Naive B cell (primary cell): ENCODE data around the gene CACNA1A. TPM values are rescaled to one million over a fixed set of nuclear protein-coding genes. Genes with fewer than 3 reads are reported as not detected.

Source experiments
- ATAC-seq, 2 donors: fragments of 150-1000 bp; cut with Tn5 transposase; 2 replicates each; pipeline ENCODE4 v1.10.0; 2021; ENCODE audit warnings: low read depth in 2 of 2, mild to moderate bottlenecking in 2 of 2, moderate library complexity in 2 of 2
- DNase-seq: peaks from one replicate; pipeline ENCODE4 v3.0.0; 2022
- H3K27ac Mint-ChIP-seq, 6 donors: one replicate each; pipeline ENCODE4 v1.8.0; 2020 to 2022; ENCODE audit warnings: mild to moderate bottlenecking in 6 of 6, mixed read lengths in 6 of 6, moderate library complexity in 5 of 6, inconsistent platforms in 2 of 6
- H3K27me3 Mint-ChIP-seq, 3 donors: one replicate each; pipeline ENCODE4 v1.8.0; 2021 to 2022; ENCODE audit warnings: mixed read lengths in 3 of 3, mild to moderate bottlenecking in 1 of 3
- H3K36me3 Mint-ChIP-seq, 2 donors: one replicate each; pipeline ENCODE4 v1.8.0; 2020 to 2022; ENCODE audit warnings: mixed read lengths in 2 of 2, inconsistent platforms in 1 of 2, mild to moderate bottlenecking in 1 of 2
- H3K4me1 Mint-ChIP-seq, 3 donors: one replicate each; pipeline ENCODE4 v1.8.0; 2020 to 2022; ENCODE audit warnings: mixed read lengths in 3 of 3, inconsistent platforms in 1 of 3, mild to moderate bottlenecking in 1 of 3, moderate library complexity in 1 of 3
- H3K4me3 Mint-ChIP-seq, 8 donors: one replicate each; pipeline ENCODE4 v1.8.0; 2020 to 2022; ENCODE audit warnings: mild to moderate bottlenecking in 8 of 8, mixed read lengths in 8 of 8, moderate library complexity in 8 of 8, inconsistent platforms in 2 of 8
- H3K9me3 Mint-ChIP-seq, 7 donors: one replicate each; pipeline ENCODE4 v1.8.0; 2020 to 2022; ENCODE audit warnings: mixed read lengths in 7 of 7, mild to moderate bottlenecking in 5 of 7, inconsistent platforms in 2 of 7, moderate library complexity in 1 of 7
- polyA plus RNA-seq, 6 donors: library from polyadenylated mRNA; unstranded; fragments of 300-500 nt; fragmentation: Illumina TruSeq; gene quantifications; one replicate each; pipeline ENCODE4 v1.2.3, GENCODE V29; 2021; ENCODE audit warnings: low read depth in 6 of 6

CACNA1A gene
- polyA plus RNA-seq, 6 donors from 2014 or later: 0.24 to 2.2 (median 1.3) TPM

- H3K27me3 Mint-ChIP-seq: peaks cover 16 to 38% (median 29%) of the 10 kb centered on the region in 3 donors
- H3K27ac Mint-ChIP-seq: no peak overlapping the region
- H3K4me1 Mint-ChIP-seq: peaks cover 0 to 6% (median 0%) of the 10 kb centered on the region in 3 donors
- no peaks in the 10 kb centered on the region for H3K9me3 Mint-ChIP-seq
- no peaks in the 10 kb centered on the region for H3K36me3 Mint-ChIP-seq
- ATAC-seq: no peak
- DNase-seq: no peak
- no peak overlapping the region for H3K4me3 Mint-ChIP-seq
Measured at GRCh38 chr19:13283871-13284270, 222.4 kb downstream of the CACNA1A start.

- Mint-ChIP-seq H3K27me3 (peaks cover 19 to 38% (median 29%) of the 10 kb centered on the region in 3 donors), H3K9me3 (no peaks in the 10 kb centered on the region)
Measured at GRCh38 chr19:13282486-13283065, 223.7 kb downstream of the CACNA1A start.

GRCh38 chr19:13281567-13282291 lies 224.6 kb downstream of the CACNA1A start:
- no peaks in the 10 kb centered on the region for H3K36me3 Mint-ChIP-seq
- no peaks in the 10 kb centered on the region for H3K9me3 Mint-ChIP-seq
- H3K27me3 Mint-ChIP-seq: peaks cover 19 to 38% (median 34%) of the 10 kb centered on the region in 3 donors
- ATAC-seq: no peak
- no peak overlapping the region for H3K4me3 Mint-ChIP-seq
- H3K27ac Mint-ChIP-seq: no peak overlapping the region
- peaks cover 4 to 27% (median 10%) of the 10 kb centered on the region in 3 donors for H3K4me1 Mint-ChIP-seq
- no peak for DNase-seq

More at GRCh38 chr19:13282486-13283065, 223.7 kb downstream of the CACNA1A start:
- H3K4me1 Mint-ChIP-seq: peaks cover 3 to 19% (median 4%) of the 10 kb centered on the region in 3 donors
- no peak for ATAC-seq
- no peak overlapping the region for H3K4me3 Mint-ChIP-seq
- peak overlapping the region in 1 of 6 donors; percentile 60 for H3K27ac Mint-ChIP-seq
- DNase-seq: no peak
- no peaks in the 10 kb centered on the region for H3K36me3 Mint-ChIP-seq

GRCh38 chr19:13277104-13277809 lies 229.0 kb downstream of the CACNA1A start:
- H3K36me3 Mint-ChIP-seq: no peaks in the 10 kb centered on the region
- H3K9me3 Mint-ChIP-seq: peaks cover 0 to under 1% (median 0%) of the 10 kb centered on the region in 7 donors
- peak overlapping the region; percentile 1 to 75 (median 59) for H3K27ac Mint-ChIP-seq
- DNase-seq: peak; percentile 74
- peaks cover 9 to 24% (median 17%) of the 10 kb centered on the region in 3 donors for H3K27me3 Mint-ChIP-seq
- peak overlapping the region in 6 of 8 donors; percentile 28 to 80 (median 70) for H3K4me3 Mint-ChIP-seq
- peak; percentile 87 to 95 for ATAC-seq
- H3K4me1 Mint-ChIP-seq: peaks cover 4 to 31% (median 10%) of the 10 kb centered on the region in 3 donors

- H3K4me3 Mint-ChIP-seq: no peak overlapping the region
- H3K4me1 Mint-ChIP-seq: peaks cover 4 to 27% (median 10%) of the 10 kb centered on the region in 3 donors
- no peak overlapping the region for H3K27ac Mint-ChIP-seq
- DNase-seq (no peak), ATAC-seq (no peak)
- peaks cover 0 to 8% (median 3%) of the 10 kb centered on the region in 7 donors for H3K9me3 Mint-ChIP-seq
- H3K27me3 Mint-ChIP-seq: peaks cover 4 to 14% (median 9%) of the 10 kb centered on the region in 3 donors
- no peaks in the 10 kb centered on the region for H3K36me3 Mint-ChIP-seq
Measured at GRCh38 chr19:13275016-13275722, 231.1 kb downstream of the CACNA1A start.

- DNase-seq: no peak
- Mint-ChIP-seq H3K36me3 (no peaks in the 10 kb centered on the region), H3K27me3 (peaks cover 4 to 15% (median 15%) of the 10 kb centered on the region in 3 donors), H3K4me3 (peak overlapping the region in 1 of 8 donors; percentile 42), H3K9me3 (peaks cover 0 to 13% (median 7%) of the 10 kb centered on the region in 7 donors), H3K4me1 (no peaks in the 10 kb centered on the region), H3K27ac (no peak overlapping the region)
- no peak for ATAC-seq
Measured at GRCh38 chr19:13270514-13271105, 235.7 kb downstream of the CACNA1A start.

- peaks cover 4 to 26% (median 17%) of the 10 kb centered on the region in 3 donors for H3K27me3 Mint-ChIP-seq
- DNase-seq (no peak), ATAC-seq (no peak)
- no peaks in the 10 kb centered on the region for H3K4me1 Mint-ChIP-seq
- H3K27ac Mint-ChIP-seq: peak overlapping the region in 1 of 6 donors; percentile 68
- H3K9me3 Mint-ChIP-seq: peaks cover 0 to 13% (median 7%) of the 10 kb centered on the region in 7 donors
- no peak overlapping the region for H3K4me3 Mint-ChIP-seq
- H3K36me3 Mint-ChIP-seq: no peaks in the 10 kb centered on the region
Measured at GRCh38 chr19:13269348-13269747, 236.9 kb downstream of the CACNA1A start.

GRCh38 chr19:13267889-13268288 lies 238.4 kb downstream of the CACNA1A start:
- no peak for ATAC-seq
- H3K4me3 Mint-ChIP-seq: no peak overlapping the region

GRCh38 chr19:13267131-13267530 lies 239.1 kb downstream of the CACNA1A start:
- Mint-ChIP-seq H3K9me3 (peaks cover 0 to 13% (median 7%) of the 10 kb centered on the region in 7 donors), H3K27me3 (peaks cover 4 to 29% (median 16%) of the 10 kb centered on the region in 3 donors), H3K4me1 (peaks cover 0 to 7% (median 6%) of the 10 kb centered on the region in 3 donors), H3K27ac (no peak overlapping the region), H3K36me3 (no peaks in the 10 kb centered on the region), H3K4me3 (no peak overlapping the region)
- no peak for ATAC-seq
- DNase-seq: no peak

More at GRCh38 chr19:13267889-13268288, 238.4 kb downstream of the CACNA1A start:
- peaks cover 4 to 29% (median 23%) of the 10 kb centered on the region in 3 donors for H3K27me3 Mint-ChIP-seq
- H3K36me3 Mint-ChIP-seq: no peaks in the 10 kb centered on the region
- H3K4me1 Mint-ChIP-seq: no peaks in the 10 kb centered on the region
- no peak for DNase-seq
- H3K9me3 Mint-ChIP-seq: peaks cover 0 to 13% (median 7%) of the 10 kb centered on the region in 7 donors
- no peak overlapping the region for H3K27ac Mint-ChIP-seq

GRCh38 chr19:13262450-13262849 lies 243.8 kb downstream of the CACNA1A start:
- peaks cover 14 to 36% (median 21%) of the 10 kb centered on the region in 3 donors for H3K27me3 Mint-ChIP-seq
- H3K36me3 Mint-ChIP-seq: no peaks in the 10 kb centered on the region
- H3K9me3 Mint-ChIP-seq: peaks cover 0 to 2% (median 0%) of the 10 kb centered on the region in 7 donors
- H3K27ac Mint-ChIP-seq: peak overlapping the region in 2 of 6 donors; percentile 70 to 82
- ATAC-seq (peak; percentile 41 to 56), DNase-seq (peak; percentile 42)
- peak overlapping the region in 2 of 8 donors; percentile 35 to 47 for H3K4me3 Mint-ChIP-seq
- H3K4me1 Mint-ChIP-seq: peaks cover 0 to 13% (median 7%) of the 10 kb centered on the region in 3 donors

- peaks cover 0 to 5% (median 2%) of the 10 kb centered on the region in 7 donors for H3K9me3 Mint-ChIP-seq
- peaks cover 20 to 40% (median 29%) of the 10 kb centered on the region in 3 donors for H3K27me3 Mint-ChIP-seq
- ATAC-seq (no peak), DNase-seq (no peak)
- H3K4me3 Mint-ChIP-seq: peak overlapping the region in 5 of 8 donors; percentile 9 to 74 (median 35)
- peaks cover 0 to 13% (median 7%) of the 10 kb centered on the region in 3 donors for H3K4me1 Mint-ChIP-seq
- peak overlapping the region in 1 of 6 donors; percentile 72 for H3K27ac Mint-ChIP-seq
- H3K36me3 Mint-ChIP-seq: no peaks in the 10 kb centered on the region
Measured at GRCh38 chr19:13260883-13261653, 245.2 kb downstream of the CACNA1A start.

GRCh38 chr19:13256918-13257317 lies 249.4 kb downstream of the CACNA1A start:
- Mint-ChIP-seq H3K9me3 (peaks cover 0 to 5% (median 2%) of the 10 kb centered on the region in 7 donors), H3K27ac (no peak overlapping the region), H3K27me3 (peaks cover 24 to 45% (median 40%) of the 10 kb centered on the region in 3 donors), H3K4me1 (peaks cover 0 to 6% (median 3%) of the 10 kb centered on the region in 3 donors), H3K36me3 (no peaks in the 10 kb centered on the region), H3K4me3 (no peak overlapping the region)
- ATAC-seq (no peak), DNase-seq (no peak)
